ENCODE results near the gene SIGLEC5.

SIGLEC5 gene

DNA sequence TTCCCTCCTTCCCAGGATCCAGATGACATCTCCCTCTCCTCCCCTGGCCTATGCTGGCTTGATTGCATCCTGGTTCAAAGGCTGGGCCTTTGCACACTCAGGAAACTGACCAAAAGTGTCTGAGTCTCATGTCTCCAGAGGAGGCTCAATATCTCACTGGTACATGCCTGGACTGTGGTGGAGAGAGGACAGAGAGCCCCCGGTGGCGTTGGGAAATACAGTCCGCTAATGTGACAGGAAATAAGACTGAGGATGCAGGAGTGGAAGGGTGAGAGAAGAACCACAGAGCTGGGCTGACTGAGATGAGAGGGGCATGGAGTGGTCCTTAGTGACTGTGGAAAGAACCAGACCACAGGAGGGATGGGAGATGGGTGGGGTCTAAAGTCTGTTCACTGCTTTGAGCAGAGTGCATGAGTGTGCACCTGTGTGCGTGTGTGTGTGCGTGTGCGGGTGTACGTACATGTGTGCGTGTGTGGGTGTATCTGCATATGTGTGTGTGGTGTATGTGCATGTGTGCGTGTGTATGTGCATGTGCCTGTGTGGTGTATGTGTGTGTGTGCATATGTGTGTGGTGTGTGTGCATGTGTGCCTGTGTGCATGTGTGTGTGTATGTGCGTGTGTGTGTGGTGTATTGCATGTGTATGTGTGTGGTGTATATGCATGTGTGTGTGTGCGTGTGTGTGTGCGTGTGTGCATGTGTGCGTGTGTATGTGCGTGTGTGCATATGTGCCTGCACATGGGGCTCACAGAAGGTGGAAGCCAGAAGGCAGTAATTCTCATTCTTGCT, 1.9 kb downstream of the SIGLEC5 start:
- no peak for DNase-seq (ENCODE audit: low read depth in 2 of 2, low spot score in 1 of 2)

DNA sequence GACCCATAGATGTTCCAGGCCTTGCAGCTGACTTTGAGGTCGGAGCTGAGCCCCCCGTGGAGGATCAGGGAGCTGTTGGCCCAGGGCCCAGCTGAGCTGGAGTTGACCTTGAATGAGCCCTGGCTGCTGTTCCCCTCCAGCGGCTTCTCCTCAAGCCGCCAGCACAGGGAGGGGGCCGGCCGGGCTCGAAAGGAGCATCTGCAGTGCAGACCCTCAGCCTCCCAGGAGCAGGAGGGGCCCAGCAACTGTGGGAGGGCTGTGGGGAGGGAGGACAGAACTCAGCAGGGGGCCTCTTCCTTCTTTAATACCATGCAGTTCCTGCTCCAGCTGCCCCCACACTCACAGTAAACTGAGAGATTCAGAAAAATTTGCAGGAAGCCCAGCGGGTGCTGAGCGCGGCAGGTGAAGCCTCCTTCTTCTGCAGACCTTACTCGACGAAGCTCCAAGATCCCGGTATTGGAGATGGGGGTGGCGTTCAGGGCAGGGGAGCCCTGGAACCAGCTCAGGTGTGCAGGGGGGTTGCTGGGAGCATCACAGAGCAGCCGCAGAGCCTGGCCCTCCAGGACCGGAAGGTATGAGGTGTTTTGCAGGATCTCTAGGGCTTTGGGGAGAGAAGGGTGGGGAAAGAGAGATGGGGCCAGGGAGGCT, 2.6 kb downstream of the SIGLEC5 start:
- DNase-seq (ENCODE audit: low read depth in 2 of 2, low spot score in 1 of 2) = no peak

DNA sequence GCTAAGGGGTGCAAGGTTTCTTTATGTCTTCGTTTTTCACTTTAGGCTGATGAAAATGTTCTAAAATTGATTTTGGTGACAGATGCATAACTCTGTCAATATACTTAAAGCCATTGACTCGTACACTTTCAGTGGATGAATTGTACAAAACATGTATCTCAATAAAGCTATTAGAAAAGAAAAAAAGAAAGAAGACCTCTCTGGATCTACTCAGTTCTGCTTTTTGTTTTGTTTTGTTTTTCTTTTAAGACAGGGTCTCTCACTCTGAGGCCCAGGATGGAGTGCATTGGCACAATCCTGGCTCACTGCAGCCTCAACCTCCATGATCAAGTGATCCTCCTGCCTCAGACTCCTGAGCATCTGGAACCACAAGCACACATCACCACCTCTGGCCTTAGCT, 3.5 kb downstream of the SIGLEC5 start:
- no peak for DNase-seq (ENCODE audit: low read depth in 2 of 2, low spot score in 1 of 2)

DNA sequence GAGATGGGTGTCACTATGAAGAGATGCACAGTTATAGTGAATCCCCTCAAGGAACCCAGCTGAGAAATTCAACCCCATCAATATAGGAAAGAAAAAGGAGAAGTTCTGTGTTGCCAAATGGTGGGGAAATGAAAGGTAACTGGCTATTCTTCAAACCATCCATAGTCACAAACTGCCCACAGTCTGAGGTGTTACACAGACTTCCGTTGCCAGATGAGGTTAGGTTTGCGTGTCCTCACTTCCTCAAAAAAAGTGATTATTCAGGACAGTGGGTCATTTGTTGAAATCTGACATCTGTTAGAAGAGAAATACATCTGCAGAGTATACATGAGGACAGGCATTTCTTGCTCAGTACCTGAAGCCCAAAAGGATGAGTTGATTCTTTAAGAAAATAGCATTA, 9.0 kb downstream of the SIGLEC5 start:
- DNase-seq (ENCODE audit: low read depth in 2 of 2, low spot score in 1 of 2) = no peak

DNA sequence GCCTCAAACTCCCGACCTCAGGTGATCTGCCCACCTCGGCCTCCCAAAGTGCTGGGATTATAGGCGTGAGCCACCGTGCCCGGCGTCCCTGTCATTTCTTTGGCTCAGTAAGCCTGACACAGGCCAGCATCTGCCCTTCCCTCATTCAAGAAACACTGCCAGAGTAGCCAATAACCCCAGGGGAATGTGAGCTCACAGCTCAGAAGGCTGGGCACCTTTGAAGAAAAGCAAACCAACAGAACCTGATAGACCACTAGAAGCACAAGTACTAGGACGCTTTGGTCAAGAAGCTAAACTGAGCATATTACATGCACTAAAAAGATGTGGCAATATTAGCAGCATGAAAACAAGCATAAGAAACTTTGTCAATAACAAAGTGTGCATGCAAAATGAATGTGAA, 14.2 kb downstream of the SIGLEC5 start:
- no peak for DNase-seq (ENCODE audit: low read depth in 2 of 2, low spot score in 1 of 2)

DNA sequence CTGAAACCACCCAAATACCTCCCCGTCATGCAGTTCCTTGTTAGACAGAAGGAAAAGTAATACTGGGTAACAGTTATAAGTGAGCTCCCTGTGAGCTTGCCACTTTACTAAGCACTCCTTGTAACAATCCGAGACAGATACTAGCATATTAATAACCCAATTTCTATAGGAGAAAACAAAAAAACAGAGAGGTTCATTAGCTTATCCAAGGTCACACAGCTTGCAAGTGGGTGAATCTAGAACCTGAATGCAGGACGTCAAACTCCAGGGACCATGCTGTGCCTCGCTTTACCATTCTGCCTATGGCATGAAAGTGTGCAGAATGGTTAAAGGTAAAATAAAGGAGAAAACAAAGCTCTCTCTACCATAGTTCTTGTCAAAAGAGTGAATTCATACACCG, 15.4 kb downstream of the SIGLEC5 start:
- DNase-seq (ENCODE audit: low read depth in 2 of 2, low spot score in 1 of 2) = no peak

DNA sequence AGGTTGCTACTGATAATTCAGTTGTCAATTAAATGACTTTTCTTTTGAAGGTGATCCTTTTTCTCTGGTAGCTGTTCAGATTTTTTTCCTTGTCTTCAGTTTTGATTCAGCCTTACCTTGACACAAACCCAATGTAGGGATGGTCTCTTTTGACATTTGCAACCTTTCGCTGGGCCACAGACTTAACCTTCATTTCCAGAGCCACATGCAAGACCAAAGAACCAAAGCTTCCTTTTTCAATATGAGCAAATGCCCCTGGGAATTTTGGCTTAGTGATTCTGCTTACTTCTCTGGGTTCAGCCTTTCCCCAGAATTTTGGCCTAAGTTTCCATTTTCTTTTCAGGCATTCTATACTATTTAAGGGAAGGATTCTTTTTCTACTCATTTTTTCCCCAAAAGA, 19.6 kb downstream of the SIGLEC5 start:
- no peak for DNase-seq (ENCODE audit: low read depth in 2 of 2, low spot score in 1 of 2)

DNA sequence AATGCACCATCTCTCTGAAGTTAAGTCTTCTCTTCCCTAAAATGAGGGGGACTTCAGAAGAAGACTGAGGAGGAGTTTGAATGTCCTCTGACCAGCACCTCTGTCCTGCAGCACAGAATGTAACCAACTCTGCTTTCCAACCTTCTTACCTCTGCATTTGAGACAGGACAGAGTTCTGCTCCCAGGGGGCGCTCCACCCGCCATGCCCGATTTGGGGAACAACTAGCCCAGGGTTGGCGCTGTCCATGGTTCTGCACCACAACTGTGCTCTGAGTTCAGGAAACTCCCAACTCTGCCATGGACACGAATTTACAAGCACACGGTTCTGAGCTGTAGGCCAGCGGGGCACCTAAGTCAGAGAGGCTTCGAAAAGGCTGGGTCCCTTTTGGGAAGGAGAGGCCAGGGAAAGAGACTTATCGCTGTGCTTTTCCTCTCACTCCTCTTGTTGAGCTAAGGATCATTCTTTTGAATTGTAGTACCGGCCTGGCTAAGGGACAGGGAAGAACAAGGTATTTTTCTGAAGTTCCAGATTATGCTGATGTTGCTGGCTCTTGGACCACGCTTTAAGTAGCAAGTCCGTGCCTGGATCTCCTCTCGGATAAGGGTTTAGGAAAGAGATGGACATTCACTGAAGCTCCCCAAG, 22.2 kb downstream of the SIGLEC5 start:
- DNase-seq (ENCODE audit: low read depth in 2 of 2, low spot score in 1 of 2) = no peak

DNA sequence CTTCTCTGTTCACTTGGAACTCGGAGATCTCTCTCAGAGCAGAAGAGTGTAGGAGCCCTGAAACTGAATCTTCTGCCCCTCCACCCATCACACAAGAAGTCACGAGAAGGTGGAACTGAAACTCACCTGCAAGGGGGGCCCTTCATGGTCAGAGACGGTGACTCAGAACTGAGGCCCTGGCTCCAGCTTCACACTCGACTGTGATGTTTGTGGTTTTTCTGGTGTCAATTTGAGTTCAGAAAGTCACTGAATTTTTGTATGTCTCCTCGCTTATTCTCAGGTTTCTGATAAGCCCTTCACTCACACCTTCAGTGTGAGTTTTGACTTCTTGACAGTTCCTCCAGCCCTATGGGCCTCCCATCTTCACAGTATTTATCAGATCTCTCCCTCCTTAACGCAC, 23.1 kb downstream of the SIGLEC5 start:
- DNase-seq (ENCODE audit: low read depth in 2 of 2, low spot score in 1 of 2) = no peak

DNA sequence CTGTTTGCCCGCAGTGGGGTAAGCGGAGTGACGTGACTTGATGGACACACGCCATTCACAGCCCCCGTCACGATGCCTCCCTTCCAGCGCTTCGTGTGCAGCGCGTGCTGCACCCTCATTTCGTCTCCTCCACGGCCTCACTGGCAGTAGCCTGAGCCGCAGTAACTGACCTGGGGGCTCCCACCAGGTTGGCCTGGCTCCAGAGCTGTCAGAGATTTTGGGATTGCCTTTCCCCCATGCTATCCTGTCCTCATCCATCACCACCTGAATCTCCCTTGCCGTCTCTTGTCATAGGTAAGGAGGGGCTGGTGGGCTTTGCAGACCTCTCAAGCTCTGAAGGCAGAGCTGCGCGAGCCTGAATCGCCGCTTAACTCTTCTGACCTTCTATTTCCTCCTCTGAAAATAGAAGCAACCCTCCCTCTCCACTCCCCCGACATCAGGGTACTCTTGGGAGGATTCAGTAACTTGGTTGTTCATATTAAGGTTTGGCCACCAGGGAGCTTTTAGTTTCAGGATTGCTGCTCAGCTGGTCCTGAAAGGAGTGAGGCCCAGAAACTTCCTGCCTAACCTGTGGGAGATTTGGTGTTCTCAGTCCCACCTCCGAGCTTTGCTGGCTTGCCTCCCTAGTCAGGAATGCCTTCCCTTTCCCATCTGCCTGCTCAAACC, 27.9 kb downstream of the SIGLEC5 start:
- DNase-seq (ENCODE audit: low read depth in 2 of 2, low spot score in 1 of 2) = no peak

DNA sequence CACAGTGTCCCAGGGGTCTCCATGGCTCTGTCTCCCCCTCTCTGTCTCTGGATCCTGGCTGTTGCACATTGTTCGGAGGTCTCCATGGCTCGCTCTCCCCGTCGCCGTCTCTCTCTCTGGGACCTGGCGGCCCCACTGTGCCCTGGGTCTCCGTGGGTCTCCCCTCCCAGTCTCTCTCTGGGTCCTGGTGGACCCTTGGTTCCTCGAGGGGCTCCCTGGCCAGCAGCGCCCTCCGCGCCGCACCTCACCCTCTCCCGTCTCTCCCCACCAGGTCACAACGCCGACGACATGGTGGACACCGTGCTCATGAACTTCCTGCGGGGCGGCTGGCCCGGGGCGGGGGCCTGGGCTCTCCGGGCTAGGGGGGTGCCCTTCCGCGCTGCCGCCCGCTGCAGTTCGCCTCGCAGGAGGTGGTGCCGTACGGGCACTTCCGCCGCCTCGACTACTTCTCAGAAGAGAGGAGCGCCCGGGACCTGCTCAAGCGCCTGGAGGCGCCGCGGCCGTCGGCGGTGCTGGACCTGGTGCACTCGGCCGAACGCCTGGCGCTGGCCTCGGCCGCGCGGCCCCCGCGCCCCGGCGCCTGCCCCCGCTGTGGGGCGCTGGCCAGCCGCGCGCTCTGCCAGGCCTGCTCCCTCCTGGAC, 29.1 kb downstream of the SIGLEC5 start:
- DNase-seq (ENCODE audit: low read depth in 2 of 2, low spot score in 1 of 2) = no peak

DNA sequence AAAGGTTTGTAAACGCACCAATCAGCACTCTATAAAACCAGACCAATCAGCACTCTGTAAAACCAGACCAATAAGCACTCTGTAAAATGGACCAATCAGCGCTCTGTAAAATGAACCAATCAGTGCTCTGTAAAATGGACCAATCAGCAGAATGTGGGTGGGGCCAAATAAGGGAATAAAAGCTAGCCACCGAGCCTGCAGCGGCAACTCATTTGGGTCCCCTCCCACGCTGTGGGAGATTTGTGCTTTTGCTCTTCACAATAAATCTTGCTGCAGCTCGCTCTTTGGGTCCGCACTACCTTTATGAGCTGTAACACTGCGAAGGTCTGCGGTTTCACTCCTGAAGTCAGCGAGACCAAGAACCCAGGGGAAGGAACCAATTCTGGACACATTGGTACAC, 31.1 kb downstream of the SIGLEC5 start:
- no peak for DNase-seq (ENCODE audit: low read depth in 2 of 2, low spot score in 1 of 2)

DNA sequence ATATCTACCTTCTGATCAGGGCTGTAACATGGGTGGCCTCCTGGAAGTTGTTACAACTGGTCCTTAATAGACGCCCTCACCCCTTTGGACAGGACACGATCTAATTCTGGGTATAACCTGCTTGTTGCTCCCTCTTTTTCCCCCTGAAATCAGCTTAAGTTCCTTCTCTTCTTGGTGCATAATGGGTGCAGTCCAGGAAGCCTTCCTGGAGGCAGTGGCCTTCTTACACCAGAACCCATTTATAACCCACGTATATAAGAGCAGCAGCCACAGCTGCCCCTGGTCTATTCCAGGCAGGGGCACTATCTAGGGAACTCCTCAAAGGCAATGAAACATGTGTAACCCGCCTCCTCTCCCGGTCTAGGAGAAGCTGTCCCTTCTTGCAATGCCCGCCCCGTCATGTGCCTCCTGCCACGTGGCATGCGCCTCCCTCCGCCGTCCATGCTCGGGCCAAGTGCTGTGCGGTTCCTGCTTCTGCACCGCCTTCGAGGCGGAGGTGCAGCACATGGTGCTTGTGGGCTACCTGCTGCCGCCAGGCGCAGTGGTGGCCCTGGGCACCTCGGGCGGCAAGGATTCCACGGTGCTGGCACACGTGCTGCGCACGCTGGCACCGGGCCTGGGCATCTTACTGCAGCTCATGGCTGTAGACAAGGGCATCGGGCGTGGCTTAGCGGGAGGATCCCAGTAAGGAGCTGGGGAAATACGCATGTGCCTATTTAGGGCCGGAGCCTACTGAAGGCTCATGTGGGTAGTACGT, 31.9 kb downstream of the SIGLEC5 start:
- DNase-seq (ENCODE audit: low read depth in 2 of 2, low spot score in 1 of 2) = no peak

DNA sequence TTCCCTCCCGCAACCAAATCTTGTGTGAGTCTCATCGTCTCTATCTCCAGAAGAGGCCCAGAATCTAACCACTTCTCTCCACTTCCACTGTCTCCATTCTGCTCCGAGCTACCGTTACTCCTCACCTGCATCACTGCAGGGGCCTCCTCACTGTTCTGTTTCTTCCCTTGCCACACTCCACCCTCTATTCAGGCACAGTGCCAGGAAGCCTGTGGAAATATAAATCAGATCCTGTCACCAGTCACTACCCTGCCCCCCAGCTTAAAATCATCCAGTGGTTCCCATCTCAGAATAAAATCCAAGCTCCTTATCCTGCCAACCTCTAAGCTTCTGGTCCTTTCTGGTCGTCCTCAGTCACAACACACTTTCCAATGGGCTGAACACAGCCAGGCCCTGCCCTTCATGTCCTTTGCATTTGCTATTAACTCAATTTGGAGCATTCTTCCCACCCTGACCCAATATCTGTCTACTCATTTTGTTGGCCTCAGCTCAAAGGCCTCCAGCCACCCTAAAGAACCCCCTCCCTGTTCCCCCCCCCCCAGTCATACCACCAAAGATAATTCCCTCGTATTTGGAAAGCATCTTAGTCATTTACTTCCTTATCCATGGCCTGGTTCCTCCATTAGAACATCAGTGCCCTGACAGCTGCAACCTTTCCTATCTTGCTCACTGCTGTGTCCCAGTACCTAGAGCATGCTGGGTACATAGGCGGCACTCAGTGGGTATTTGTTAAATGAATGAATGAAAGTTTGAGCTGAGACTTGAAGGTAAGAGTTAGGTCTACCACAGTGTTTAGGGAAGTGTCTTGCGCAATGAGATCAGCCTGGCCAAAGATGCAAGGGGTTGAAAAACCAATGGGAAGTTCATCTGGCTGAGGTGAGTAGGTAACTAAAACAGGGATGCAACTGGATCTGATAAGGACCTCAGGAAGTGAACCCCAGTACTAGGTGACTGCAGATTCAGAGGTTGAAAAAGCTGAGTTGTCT, 34.7 kb downstream of the SIGLEC5 start:
- no peak for DNase-seq (ENCODE audit: low read depth in 2 of 2, low spot score in 1 of 2)

DNA sequence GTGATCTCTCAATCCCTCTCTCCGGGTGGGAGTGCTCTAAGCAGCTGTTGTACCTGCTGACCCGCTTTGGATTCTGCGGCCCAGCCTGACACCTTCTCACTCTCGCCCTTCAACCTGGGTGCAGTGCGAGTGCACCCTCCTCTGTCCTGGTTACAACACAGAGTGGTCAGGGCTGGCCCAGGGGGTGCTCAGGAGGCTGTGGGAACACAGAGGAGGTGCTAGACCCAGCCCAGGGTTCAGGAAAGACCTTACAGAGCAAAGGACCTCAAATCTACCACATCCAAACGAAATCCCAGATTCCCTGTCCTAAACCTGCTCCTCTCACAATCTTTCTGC, 35.5 kb downstream of the SIGLEC5 start:
- DNase-seq (ENCODE audit: low read depth in 2 of 2, low spot score in 1 of 2) = no peak

DNA sequence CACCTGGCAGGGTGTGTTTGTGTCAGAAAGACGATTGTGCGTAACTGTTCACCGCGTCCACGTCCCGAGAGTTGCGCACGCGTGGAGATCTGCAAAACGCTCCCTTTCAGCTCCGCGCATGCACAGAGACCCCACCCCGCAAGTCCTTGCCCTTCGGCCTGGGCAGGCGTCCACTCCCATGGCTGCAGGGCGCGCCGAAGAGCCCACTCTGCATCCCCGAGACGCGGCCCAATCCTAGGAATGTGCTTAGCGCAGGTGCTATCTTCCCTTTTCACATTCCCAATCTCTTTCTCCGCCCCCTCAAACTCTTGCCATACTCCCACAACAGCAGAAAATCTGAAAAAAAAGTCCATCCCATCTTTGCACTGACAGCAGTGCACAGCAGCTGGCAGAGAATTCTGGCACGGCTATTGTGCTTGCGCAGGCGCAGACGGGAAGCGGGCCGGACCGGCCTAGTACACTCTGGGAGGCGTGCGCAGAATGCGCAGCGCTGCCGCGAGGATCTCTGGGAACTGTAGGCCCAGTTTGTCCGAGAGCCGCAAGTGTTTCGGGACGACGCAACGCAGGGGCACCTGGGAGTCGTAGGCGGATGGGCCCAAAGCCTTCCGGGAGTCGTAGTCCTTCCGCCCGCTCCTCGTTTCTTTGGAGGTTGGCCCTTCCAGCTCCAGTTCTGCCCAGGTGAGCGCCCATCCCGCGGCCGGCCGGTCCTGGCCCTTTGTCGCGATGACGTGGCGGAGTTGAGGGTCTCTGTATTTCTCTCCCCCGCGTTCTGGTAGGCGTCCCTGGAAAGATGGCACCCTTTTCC, 36.0 kb downstream of the SIGLEC5 start:
- DNase-seq (ENCODE audit: low read depth in 2 of 2, low spot score in 1 of 2) = peak; percentile 91 to 95

DNA sequence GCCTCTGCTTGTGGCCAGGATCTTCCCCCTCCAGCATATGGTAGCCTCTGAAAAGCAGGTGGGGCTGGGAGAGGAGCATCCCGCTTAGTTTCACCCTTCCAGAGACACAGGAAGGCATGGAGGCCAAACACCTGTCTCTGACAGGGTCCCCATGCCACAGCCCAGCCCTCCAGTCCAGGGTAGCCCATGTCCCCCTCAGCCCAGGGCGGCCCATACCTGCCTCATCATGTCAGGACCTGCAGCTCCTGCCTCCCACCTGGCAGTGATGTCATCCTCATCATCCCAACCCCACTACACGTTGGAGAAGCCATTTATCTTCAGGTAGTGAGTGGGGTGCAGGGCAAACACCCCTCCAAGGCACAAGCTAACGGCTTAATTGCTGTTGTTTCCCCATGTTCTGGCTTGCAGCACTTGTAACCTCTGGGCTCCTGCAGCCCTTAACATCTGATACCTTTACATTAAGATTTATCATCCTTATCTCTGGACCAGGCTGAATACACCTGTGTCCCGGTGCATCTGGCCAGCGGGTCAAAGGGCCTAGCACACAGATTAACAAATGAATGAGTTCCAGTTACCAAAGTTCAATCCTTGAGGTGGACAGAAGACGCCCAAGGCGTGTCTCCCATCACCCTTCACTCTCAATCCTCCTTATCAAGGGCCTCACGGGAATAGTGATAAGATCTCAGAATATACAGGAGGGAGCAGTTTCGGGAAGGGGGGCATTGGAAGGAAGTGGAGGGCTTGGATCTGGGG, 36.9 kb downstream of the SIGLEC5 start:
- DNase-seq (ENCODE audit: low read depth in 2 of 2, low spot score in 1 of 2) = no peak

DNA sequence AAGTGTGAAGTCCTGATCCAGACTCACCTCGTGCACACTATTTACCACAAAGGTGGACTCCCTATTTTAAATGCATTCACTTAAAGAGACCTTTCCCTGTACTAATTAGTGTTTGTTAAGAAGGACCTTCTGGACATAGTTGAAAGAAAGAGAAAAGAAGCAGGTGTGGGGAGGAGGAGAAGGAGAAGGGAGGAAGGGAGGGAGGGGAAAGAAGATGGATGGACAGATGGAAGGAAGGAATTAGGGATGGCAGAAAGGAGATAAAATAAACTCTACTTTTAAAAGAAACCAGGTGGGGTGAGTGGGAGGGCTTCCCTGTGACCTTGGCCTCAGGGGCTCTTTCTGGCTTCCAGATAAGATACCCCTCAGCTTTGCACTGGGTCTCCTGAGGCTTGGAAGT, 37.7 kb downstream of the SIGLEC5 start:
- no peak for DNase-seq (ENCODE audit: low read depth in 2 of 2, low spot score in 1 of 2)

All from stimulated activated CD8-positive, alpha-beta memory T cell treated with anti-CD3 and anti-CD28 coated beads, Interleukin-4, amount 100 ng/mL, for 1 hour (primary cell).